ENCODE results near the gene EHBP1.

The EHBP1 gene

DNA sequence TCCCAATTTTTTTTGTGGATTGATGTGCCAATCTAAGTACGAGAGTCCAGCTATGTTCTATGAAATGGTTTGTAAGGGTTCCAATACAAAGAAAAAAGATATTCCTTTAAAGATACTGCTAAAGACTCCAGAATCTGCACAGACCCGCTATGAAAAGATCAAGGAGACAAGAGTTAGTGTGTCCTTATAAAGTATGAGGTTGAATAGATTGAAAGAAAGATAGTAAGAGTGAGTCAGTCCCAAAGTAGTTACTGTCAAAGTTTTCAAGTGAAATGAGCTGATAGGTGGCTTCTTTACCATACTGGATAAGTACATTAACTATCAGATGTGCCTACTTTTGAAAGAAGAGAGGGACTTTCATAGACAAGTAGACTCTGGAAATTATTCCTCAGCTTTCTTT is 17.9 kb upstream of the EHBP1 start:
- H3F3A ChIP-seq (ENCODE audit: insufficient read depth, low read length): no peaks in the 10 kb centered on the region
- no peak overlapping the region for H3K4me3 ChIP-seq (ENCODE audit: low read depth, low read length, poor library complexity, severe bottlenecking)
- H2AFZ ChIP-seq (ENCODE audit: low read length): no peak overlapping the region
- no peaks in the 10 kb centered on the region for H3K9me3 ChIP-seq (ENCODE audit: low read length)
- no peak overlapping the region for H3K4me2 ChIP-seq (ENCODE audit: low read length)
- no peaks in the 10 kb centered on the region for H3K36me3 ChIP-seq (ENCODE audit: insufficient read depth, low read length)
- H3K27me3 ChIP-seq (ENCODE audit: insufficient read depth, low read length): no peaks in the 10 kb centered on the region
- H3K4me1 ChIP-seq (ENCODE audit: insufficient read depth, low read length, severe bottlenecking): no peaks in the 10 kb centered on the region
- H3K9me2 ChIP-seq (ENCODE audit: low read depth, low read length): no peaks in the 10 kb centered on the region
- no peaks in the 10 kb centered on the region for H3K79me2 ChIP-seq (ENCODE audit: insufficient read depth, low read length)
- H3K27ac ChIP-seq (ENCODE audit: low read depth, low read length, poor library complexity, severe bottlenecking): no peak overlapping the region
- TF ChIP-seq CTCF (IDR thresholded peaks at IDR 0.05; ENCODE audit: low read length) (no peak), EZH2 (IDR thresholded peaks at IDR 0.05; ENCODE audit: borderline replicate concordance, low read length) (no peak)
- no peaks in the 10 kb centered on the region for H4K20me1 ChIP-seq (ENCODE audit: insufficient read depth, low read length)
- H3K9ac ChIP-seq (ENCODE audit: low read length): no peak overlapping the region

- Histone ChIP-seq H3K9me2 (ENCODE audit: low read depth, low read length) (no peaks in the 10 kb centered on the region), H3K4me3 (ENCODE audit: low read depth, low read length, poor library complexity, severe bottlenecking) (no peak overlapping the region), H4K20me1 (ENCODE audit: insufficient read depth, low read length) (no peaks in the 10 kb centered on the region), H3K9me3 (ENCODE audit: low read length) (no peaks in the 10 kb centered on the region), H2AFZ (ENCODE audit: low read length) (no peak overlapping the region), H3K4me2 (ENCODE audit: low read length) (no peak overlapping the region), H3K27ac (ENCODE audit: low read depth, low read length, poor library complexity, severe bottlenecking) (no peak overlapping the region), H3K36me3 (ENCODE audit: insufficient read depth, low read length) (no peaks in the 10 kb centered on the region), H3K9ac (ENCODE audit: low read length) (no peak overlapping the region), H3F3A (ENCODE audit: insufficient read depth, low read length) (no peaks in the 10 kb centered on the region), H3K27me3 (ENCODE audit: insufficient read depth, low read length) (no peaks in the 10 kb centered on the region), H3K79me2 (ENCODE audit: insufficient read depth, low read length) (no peaks in the 10 kb centered on the region), H3K4me1 (ENCODE audit: insufficient read depth, low read length, severe bottlenecking) (no peaks in the 10 kb centered on the region)
- no peak for TF ChIP-seq EZH2 (IDR thresholded peaks at IDR 0.05; ENCODE audit: borderline replicate concordance, low read length)
- no peak for TF ChIP-seq CTCF (IDR thresholded peaks at IDR 0.05; ENCODE audit: low read length)
Observed at GRCh38 chr2:62688771-62689170, 16.7 kb upstream of the EHBP1 start.

- no peak overlapping the region for H3K4me3 ChIP-seq (ENCODE audit: low read depth, low read length, poor library complexity, severe bottlenecking)
- TF ChIP-seq CTCF (IDR thresholded peaks at IDR 0.05; ENCODE audit: low read length): no peak
- TF ChIP-seq EZH2 (IDR thresholded peaks at IDR 0.05; ENCODE audit: borderline replicate concordance, low read length): no peak
Observed at GRCh38 chr2:62691186-62691585, 14.3 kb upstream of the EHBP1 start.

More at GRCh38 chr2:62691186-62691585, 14.3 kb upstream of the EHBP1 start:
- Histone ChIP-seq H4K20me1 (ENCODE audit: insufficient read depth, low read length) (no peaks in the 10 kb centered on the region), H3K36me3 (ENCODE audit: insufficient read depth, low read length) (no peaks in the 10 kb centered on the region), H2AFZ (ENCODE audit: low read length) (no peak overlapping the region), H3F3A (ENCODE audit: insufficient read depth, low read length) (no peaks in the 10 kb centered on the region), H3K27ac (ENCODE audit: low read depth, low read length, poor library complexity, severe bottlenecking) (no peak overlapping the region), H3K27me3 (ENCODE audit: insufficient read depth, low read length) (no peaks in the 10 kb centered on the region), H3K4me1 (ENCODE audit: insufficient read depth, low read length, severe bottlenecking) (no peaks in the 10 kb centered on the region), H3K9ac (ENCODE audit: low read length) (no peak overlapping the region), H3K4me2 (ENCODE audit: low read length) (no peak overlapping the region), H3K79me2 (ENCODE audit: insufficient read depth, low read length) (no peaks in the 10 kb centered on the region), H3K9me3 (ENCODE audit: low read length) (no peaks in the 10 kb centered on the region), H3K9me2 (ENCODE audit: low read depth, low read length) (no peaks in the 10 kb centered on the region)
